Mesodermal cell (in vitro differentiated cells): ENCODE data around the gene RABIF.

Source experiments
- H3K27ac ChIP-seq: 2 replicates; pipeline ENCODE4 v1.7.0; 2013; ENCODE audit warnings: mild to moderate bottlenecking, low read depth, low read length, moderate library complexity; ENCODE audit not compliant: severe bottlenecking
- H3K36me3 ChIP-seq: 2 replicates; pipeline ENCODE4 v1.7.1; 2013; ENCODE audit warnings: mild to moderate bottlenecking, low read length, moderate library complexity; ENCODE audit not compliant: control insufficient read depth, insufficient read depth
- H3K4me1 ChIP-seq: one replicate; pipeline ENCODE4 v1.7.1; 2013; ENCODE audit warnings: mild to moderate bottlenecking, low read length; ENCODE audit not compliant: insufficient read depth, control insufficient read depth, poor library complexity, severe bottlenecking
- H3K4me3 ChIP-seq: 2 replicates; pipeline ENCODE4 v1.7.0; 2013; ENCODE audit warnings: low read length, control low read depth, mild to moderate bottlenecking; ENCODE audit not compliant: insufficient read depth, poor library complexity, severe bottlenecking; ENCODE audit errors: extremely low read depth
- H3K9me3 ChIP-seq: 2 replicates; pipeline ENCODE4 v1.7.1; 2013; ENCODE audit warnings: mild to moderate bottlenecking, low read length, moderate library complexity; ENCODE audit not compliant: control insufficient read depth
- WGBS, 2 experiments: methylation state at CpG; one replicate each; pipeline ENCODE4 v1.1.5; 2013; ENCODE audit warnings: missing lambda C conversion rate in 2 of 2; ENCODE audit not compliant: insufficient coverage in 2 of 2; 5-methylcytosine and 5-hydroxymethylcytosine counted together

Gene RABIF

DNA sequence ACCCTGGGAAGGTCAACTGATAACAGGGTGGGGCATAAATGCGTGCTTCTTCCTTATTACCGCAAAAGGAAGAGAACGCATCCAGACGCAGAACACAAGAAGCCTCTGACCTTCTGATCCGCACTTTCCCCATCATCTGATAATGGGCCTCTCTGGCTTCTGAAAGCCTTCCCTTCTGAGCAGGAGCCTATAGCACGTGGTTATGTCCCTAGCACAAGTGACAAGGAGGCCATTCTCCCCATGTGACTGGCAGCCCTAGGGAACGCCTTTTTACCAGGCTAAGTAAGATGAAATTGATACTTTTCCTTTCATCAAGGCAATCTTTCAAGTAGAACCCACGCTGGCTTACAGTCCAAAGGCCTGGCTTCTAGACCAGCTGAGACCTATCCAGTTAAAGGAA, 34.2 kb downstream of the RABIF start:
- no peak overlapping the region for H3K4me3 ChIP-seq
- WGBS, 2 experiments: 93 to 97% methylated on average over 6 to 7 of the region's 8 CpGs

DNA sequence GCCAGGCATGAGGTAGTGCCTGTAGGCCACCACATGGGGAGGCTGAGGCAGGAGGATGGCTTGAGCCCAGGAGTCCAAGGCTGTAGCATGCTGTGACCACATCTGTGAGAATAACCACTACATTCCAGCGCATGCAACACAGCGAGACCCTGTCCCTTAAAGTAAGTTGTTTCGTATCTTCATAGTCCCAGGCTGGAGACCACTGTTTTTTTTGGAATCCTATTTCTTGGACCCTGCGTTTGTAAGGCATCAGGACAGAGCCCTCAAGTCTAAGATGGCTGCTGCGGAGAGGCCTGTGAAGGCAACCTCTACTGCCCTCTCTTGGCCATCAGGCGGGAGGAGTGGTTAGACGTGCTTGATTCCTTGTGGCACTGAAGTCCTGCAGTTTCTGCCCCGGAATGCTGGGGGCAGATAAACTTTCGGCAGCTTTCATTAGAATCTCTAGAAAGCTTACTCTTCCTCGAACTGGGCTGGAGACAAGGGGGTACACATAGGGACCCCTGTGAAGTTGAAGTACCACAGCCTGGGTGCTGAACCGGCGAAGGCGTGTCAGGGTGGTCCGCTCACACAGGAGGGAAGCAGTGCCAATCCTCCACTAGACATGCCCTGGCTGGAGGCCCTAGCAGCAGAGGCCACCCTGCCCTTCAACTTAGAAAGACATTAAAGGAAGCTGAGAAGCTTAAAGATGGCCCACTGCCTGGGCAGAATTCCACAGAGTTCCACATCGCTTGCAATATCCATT, 36.6 kb downstream of the RABIF start:
- Histone ChIP-seq H3K4me1 (no peaks in the 10 kb centered on the region), H3K36me3 (peaks cover 12% of the 10 kb centered on the region), H3K4me3 (no peak overlapping the region), H3K27ac (no peak overlapping the region), H3K9me3 (no peaks in the 10 kb centered on the region)
- WGBS, 2 experiments: 55 to 68% methylated on average over 10 to 15 of the region's 15 CpGs

More for the DNA sequence above, 34.2 kb downstream of the RABIF start:
- Histone ChIP-seq H3K9me3 (no peaks in the 10 kb centered on the region), H3K36me3 (peaks cover 15% of the 10 kb centered on the region), H3K27ac (no peak overlapping the region), H3K4me1 (no peaks in the 10 kb centered on the region)

DNA sequence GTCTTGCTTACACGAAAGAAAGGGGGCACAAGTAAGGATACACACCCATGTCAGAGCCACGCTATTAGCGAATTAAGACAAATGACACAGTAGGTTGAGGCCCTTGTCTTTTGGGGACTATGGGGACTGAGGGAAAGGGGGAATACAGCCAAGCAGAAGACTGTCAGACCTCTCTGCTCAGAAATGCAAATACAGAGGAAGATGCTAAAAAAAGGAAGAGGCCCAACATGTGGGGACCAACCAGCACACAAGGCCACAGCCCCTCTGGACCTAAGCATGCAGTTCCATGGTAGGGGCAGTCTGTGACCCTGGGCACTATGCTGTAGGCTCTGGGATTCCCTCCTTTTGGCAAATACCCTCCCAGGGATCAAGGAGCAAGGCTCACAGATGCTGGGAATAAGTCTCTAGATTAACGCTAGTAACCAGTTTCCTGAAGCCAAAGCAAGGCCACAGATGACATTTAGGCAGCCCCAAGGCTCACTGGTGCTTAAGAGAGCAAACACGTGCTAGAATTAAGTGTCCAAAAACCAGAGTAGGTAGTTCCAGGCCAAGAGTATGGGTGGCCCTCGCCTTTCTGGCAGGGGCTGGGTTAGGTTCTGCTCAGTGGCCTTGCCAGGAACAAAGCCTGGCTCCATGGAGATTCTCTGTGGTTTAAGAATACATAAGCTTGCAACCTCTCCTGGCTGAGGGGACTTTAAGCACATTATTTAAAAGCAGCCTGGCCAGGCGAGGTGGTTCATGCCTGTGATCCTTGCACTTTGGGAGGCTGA, 38.2 kb downstream of the RABIF start:
- no peak overlapping the region for H3K27ac ChIP-seq
- no peaks in the 10 kb centered on the region for H3K4me1 ChIP-seq
- H3K4me3 ChIP-seq: no peak overlapping the region
- H3K36me3 ChIP-seq: peaks cover 1% of the 10 kb centered on the region
- H3K9me3 ChIP-seq: no peaks in the 10 kb centered on the region
- 94 to 96% methylated on average over 7 of the region's 7 CpGs for WGBS, 2 experiments

DNA sequence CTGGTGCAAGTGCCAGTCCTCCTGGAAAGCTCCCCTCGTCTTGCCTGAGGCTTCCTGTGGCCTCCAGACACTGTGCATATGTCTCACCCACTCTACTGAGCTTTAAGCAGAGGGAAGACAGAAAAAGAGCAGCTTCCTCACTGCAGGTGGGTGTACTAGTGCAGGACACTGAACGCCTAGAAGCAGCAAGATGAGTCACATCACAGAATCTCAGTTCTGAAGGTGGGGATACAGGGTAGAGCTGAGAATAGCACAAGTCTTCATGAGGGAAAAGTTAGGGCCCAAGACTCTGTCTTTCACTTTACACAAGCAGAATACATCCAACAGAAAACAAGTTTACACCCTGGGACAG, 40.8 kb downstream of the RABIF start:
- H3K4me3 ChIP-seq: no peak overlapping the region
- no peak overlapping the region for H3K27ac ChIP-seq
- H3K36me3 ChIP-seq: no peaks in the 10 kb centered on the region
- no peaks in the 10 kb centered on the region for H3K4me1 ChIP-seq
- no peaks in the 10 kb centered on the region for H3K9me3 ChIP-seq
- 83% methylated on average over 2 of the region's 2 CpGs; no CpG with 5 or more reads in 1 of the 2 experiments for WGBS, 2 experiments

DNA sequence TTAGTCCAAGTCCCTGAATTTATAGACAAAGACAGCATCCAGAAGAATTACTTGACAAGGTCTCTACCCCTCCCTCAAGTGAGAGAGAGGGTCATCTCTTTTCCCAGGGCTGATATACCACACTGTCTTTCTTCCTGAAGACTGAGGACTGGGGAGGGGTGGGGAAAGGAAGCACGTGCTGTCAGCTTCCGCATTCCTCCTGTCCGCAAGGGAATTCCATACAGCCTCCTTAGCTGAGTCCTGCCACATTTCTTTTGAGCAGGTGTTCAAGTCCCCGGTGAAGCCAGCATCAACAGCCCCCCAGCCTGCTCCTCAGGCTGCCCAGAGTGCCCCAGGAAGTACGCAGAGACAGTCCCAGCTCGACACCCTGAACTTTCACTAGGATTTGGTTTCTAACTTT, 44.0 kb downstream of the RABIF start:
- no peaks in the 10 kb centered on the region for H3K9me3 ChIP-seq
- WGBS, 2 experiments: 72 to 85% methylated on average over 5 of the region's 6 CpGs

DNA sequence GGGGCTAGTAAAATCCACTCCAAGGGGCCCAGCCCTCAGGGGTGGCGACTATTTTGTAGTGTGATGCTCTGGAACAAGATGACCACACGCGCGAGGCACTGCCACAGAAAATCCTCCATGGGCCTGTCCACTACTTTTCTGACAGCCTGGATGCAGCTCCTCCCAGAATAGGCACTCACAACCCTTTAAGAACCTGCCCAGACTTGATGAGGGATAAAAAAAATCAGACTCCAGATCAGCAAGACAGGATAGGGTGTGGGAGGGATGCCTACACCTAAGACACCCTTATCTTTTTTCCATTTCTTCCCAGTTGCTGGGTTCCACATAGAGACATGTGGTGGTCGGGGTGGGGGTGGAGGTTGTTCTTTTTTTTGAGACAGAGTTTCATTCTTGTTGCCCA, 44.7 kb downstream of the RABIF start:
- no peak overlapping the region for H3K4me3 ChIP-seq
- H3K27ac ChIP-seq: no peak overlapping the region
- H3K9me3 ChIP-seq: no peaks in the 10 kb centered on the region
- WGBS, 2 experiments: 85 to 100% methylated on average over 1 to 4 of the region's 5 CpGs
- no peaks in the 10 kb centered on the region for H3K4me1 ChIP-seq
- H3K36me3 ChIP-seq: no peaks in the 10 kb centered on the region

More for the DNA sequence above, 44.0 kb downstream of the RABIF start:
- Histone ChIP-seq H3K27ac (no peak overlapping the region), H3K36me3 (no peaks in the 10 kb centered on the region), H3K4me3 (no peak overlapping the region), H3K4me1 (no peaks in the 10 kb centered on the region)

DNA sequence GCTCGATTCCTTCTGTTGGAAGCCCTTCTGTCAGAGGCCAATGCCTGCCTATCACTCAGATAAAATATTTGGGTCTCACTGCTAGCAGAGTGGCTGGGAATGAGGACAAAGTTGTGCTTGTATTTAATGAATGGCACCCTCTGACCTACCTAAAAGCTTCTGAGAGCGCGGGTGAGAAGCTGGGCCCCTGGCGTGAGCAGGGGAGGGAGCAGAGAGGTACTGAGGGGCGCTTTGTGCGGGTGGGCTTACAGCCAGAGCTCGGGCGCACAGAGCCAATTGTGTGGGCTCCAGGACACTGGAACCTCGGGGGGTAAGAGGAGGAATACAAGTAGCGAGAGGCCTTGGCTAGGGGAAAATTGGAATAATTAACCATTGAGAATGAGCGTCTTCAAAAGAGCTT, 45.9 kb downstream of the RABIF start:
- Histone ChIP-seq H3K4me3 (no peak overlapping the region), H3K27ac (no peak overlapping the region), H3K9me3 (no peaks in the 10 kb centered on the region), H3K4me1 (no peaks in the 10 kb centered on the region), H3K36me3 (no peaks in the 10 kb centered on the region)
- WGBS, 2 experiments: 82 to 93% methylated on average over 8 of the region's 11 CpGs

DNA sequence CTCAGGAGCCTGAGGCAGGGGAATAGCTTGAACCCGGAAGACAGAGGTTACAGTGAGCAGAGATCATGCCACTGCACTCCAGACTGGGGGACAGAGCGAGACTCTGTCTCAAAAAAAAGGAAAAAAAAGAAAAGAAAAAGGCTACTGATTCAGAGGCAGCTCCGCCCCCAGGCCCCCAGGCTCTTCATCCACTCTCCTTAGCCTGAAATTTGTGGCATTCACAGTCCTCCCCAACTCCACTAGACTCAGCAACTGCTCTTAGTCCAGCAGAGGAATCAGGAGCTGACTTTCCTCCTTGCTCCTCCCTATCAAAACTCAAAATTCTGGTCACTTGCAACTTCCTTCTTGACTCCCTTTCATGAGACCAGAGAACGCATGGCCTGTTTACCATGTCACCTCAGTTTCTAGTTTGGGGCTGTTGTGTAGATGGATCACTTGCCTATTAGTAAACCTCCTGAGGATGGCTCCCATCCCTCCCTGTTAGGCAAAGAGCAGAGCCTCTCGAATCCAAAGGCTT, 51.1 kb downstream of the RABIF start:
- no peaks in the 10 kb centered on the region for H3K36me3 ChIP-seq
- no peak overlapping the region for H3K27ac ChIP-seq
- no peaks in the 10 kb centered on the region for H3K9me3 ChIP-seq
- 96 to 100% methylated on average over 3 to 4 of the region's 5 CpGs for WGBS, 2 experiments
- no peak overlapping the region for H3K4me3 ChIP-seq
- no peaks in the 10 kb centered on the region for H3K4me1 ChIP-seq

DNA sequence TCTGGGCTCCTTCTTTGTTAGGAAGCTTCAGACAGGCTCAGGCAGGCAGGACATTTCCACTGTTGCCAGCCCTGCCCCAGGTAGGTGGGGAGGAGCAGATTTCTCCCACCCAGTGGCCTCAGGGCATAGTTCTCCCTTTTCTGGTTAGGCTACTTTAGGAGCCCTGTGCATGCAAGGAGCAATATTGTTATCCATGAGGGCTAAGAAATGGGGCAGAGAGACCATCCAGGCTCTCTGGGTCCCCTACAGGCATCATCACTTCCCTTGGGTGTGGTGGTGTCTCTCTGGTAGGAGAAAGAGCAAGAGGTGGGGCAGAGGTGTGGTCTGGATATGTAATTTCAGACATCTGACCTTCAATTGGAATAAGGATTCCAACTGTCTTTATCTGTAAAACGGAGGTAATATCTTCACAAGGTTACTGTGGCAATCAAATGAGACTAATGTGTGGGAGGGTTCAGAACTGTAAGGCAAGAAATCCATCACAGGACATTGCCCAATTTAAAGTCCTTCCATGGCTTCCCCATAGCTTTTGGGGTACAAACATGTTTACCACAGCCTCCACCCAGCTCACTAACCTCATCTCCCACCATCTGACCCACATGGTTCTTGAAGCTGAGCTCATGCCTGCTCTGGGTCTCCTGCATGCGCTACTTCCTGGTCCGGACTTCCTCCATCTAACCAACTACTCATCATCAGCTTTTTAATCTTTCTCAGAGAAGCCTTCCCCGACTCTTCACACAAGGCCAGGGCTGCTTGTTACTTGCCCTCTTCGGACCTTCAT, 52.1 kb downstream of the RABIF start:
- no peaks in the 10 kb centered on the region for H3K36me3 ChIP-seq
- WGBS, 2 experiments: 91 to 100% methylated on average over 4 of the region's 5 CpGs
- H3K27ac ChIP-seq: no peak overlapping the region
- no peak overlapping the region for H3K4me3 ChIP-seq
- no peaks in the 10 kb centered on the region for H3K9me3 ChIP-seq
- no peaks in the 10 kb centered on the region for H3K4me1 ChIP-seq

DNA sequence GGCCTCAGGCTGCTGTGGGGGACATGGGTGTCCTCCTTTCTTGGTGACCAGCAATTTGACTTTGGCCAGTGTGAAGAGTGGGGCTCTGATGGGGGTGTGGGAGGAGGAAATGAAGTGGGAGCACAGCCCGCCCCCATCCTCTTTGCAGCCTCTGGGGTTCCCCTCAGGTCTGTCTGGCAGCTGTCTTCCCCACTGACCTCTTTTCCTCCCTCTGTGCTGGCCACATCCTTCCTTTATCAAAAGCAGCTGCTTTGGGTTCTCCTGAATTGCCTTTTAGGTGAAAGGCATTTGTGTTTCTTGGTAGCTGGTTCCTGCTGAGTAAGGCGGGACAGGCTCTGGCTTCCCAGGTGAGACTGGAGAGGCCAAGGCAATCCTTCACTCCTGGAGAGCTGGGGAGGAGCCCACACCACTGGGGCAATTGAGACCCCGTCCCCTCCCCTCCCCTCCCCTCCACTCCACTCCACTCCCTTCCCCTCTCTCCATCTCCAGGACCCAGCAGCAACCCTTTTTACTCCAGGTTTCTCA, 53.3 kb downstream of the RABIF start:
- Histone ChIP-seq H3K4me3 (no peak overlapping the region), H3K4me1 (no peaks in the 10 kb centered on the region), H3K27ac (no peak overlapping the region), H3K36me3 (no peaks in the 10 kb centered on the region), H3K9me3 (no peaks in the 10 kb centered on the region)
- WGBS, 2 experiments: 42 to 48% methylated on average over 2 to 3 of the region's 3 CpGs
